ENCODE measurements around the gene DLX2. TPM values are rescaled to one million over a fixed set of nuclear protein-coding genes. Genes with fewer than 3 reads are reported as not detected.
"Not testable (repeated sequence)": the region's sequence is repeated elsewhere in the genome, so short reads cannot be mapped to it uniquely, and the experiment has no call there.

The DLX2 gene
- total RNA-seq, 4 donors from 2014 or later, result not detected

GRCh38 chr2:172063446-172063845 lies 39.3 kb downstream of the DLX2 start:
- intact Hi-C loops (cut with DNase I), result no loop called here

GRCh38 chr2:172062402-172063004 lies 40.2 kb downstream of the DLX2 start:
- intact Hi-C loops (cut with DNase I), result no loop called here
- 67 to 85% methylated on average over 1 of the region's 1 CpG for WGBS, 2 donors
- no peaks in the 10 kb centered on the region for H3K36me3 ChIP-seq

More at GRCh38 chr2:172063446-172063845, 39.3 kb downstream of the DLX2 start:
- no peaks in the 10 kb centered on the region for H3K36me3 ChIP-seq
- no peaks in the 10 kb centered on the region for H3K27me3 ChIP-seq
- H3K27ac ChIP-seq, result no peak overlapping the region
- no peak overlapping the region for H3K4me3 ChIP-seq
- H3K9me3 ChIP-seq, result no peaks in the 10 kb centered on the region
- TF ChIP-seq CTCF (IDR thresholded peaks at IDR 0.05), result no peak
- TF ChIP-seq POLR2A (IDR thresholded peaks at IDR 0.05), result no peak
- 89 to 93% methylated on average over 9 of the region's 9 CpGs for WGBS, 2 donors
- no peak for DNase-seq
- no peaks in the 10 kb centered on the region for H3K4me1 ChIP-seq

GRCh38 chr2:172060118-172060517 lies 42.6 kb downstream of the DLX2 start:
- H3K4me1 ChIP-seq; DNase-seq; H3K27ac ChIP-seq; H3K9me3 ChIP-seq; H3K27me3 ChIP-seq; H3K4me3 ChIP-seq; intact Hi-C loops (cut with DNase I); H3K36me3 ChIP-seq: not testable (repeated sequence)
- WGBS, 2 donors, result 91 to 96% methylated on average over 5 of the region's 5 CpGs

More at GRCh38 chr2:172062402-172063004, 40.2 kb downstream of the DLX2 start:
- H3K4me3 ChIP-seq, result no peak overlapping the region
- no peak overlapping the region for H3K27ac ChIP-seq
- TF ChIP-seq CTCF (IDR thresholded peaks at IDR 0.05) (no peak), POLR2A (IDR thresholded peaks at IDR 0.05) (no peak)
- H3K27me3 ChIP-seq, result no peaks in the 10 kb centered on the region
- DNase-seq, result no peak
- no peaks in the 10 kb centered on the region for H3K4me1 ChIP-seq
- H3K9me3 ChIP-seq, result no peaks in the 10 kb centered on the region

GRCh38 chr2:172058660-172059059 lies 44.0 kb downstream of the DLX2 start:
- H3K4me3 ChIP-seq, result no peak overlapping the region
- no peak for DNase-seq
- TF ChIP-seq POLR2A (IDR thresholded peaks at IDR 0.05), result no peak
- TF ChIP-seq CTCF (IDR thresholded peaks at IDR 0.05), result no peak
- intact Hi-C loops (cut with DNase I), result no loop called here
- H3K9me3 ChIP-seq, result no peaks in the 10 kb centered on the region
- no peaks in the 10 kb centered on the region for H3K4me1 ChIP-seq
- H3K36me3 ChIP-seq, result no peaks in the 10 kb centered on the region
- no peaks in the 10 kb centered on the region for H3K27me3 ChIP-seq
- 95 to 97% methylated on average over 5 of the region's 5 CpGs for WGBS, 2 donors
- no peak overlapping the region for H3K27ac ChIP-seq

GRCh38 chr2:172056293-172056692 lies 46.4 kb downstream of the DLX2 start:
- WGBS, 2 donors, result 95% methylated on average over 2 of the region's 2 CpGs; no CpG with 5 or more reads in 1 of the 2 donors
- no peak overlapping the region for H3K4me3 ChIP-seq

More at GRCh38 chr2:172056293-172056692, 46.4 kb downstream of the DLX2 start:
- TF ChIP-seq CTCF (IDR thresholded peaks at IDR 0.05) (no peak), POLR2A (IDR thresholded peaks at IDR 0.05) (no peak)
- Histone ChIP-seq H3K36me3 (no peaks in the 10 kb centered on the region), H3K27ac (no peak overlapping the region), H3K27me3 (no peaks in the 10 kb centered on the region), H3K9me3 (no peaks in the 10 kb centered on the region), H3K4me1 (no peaks in the 10 kb centered on the region)
- DNase-seq, result no peak
- intact Hi-C loops (cut with DNase I), result no loop called here
